HepG2 (cell line): ENCODE results near the gene CAMTA1. TPM values are rescaled to one million over a fixed set of nuclear protein-coding genes. Genes with fewer than 3 reads are reported as not detected.

Source experiments
- ATAC-seq: fragments of 200-7000 bp; cut with Tn5 transposase; 3 replicates; pipeline ENCODE4 v1.9.1; 2020; ENCODE audit warnings: mild to moderate bottlenecking, moderate library complexity
- BruUV-seq: library from RNA; stranded (reverse); fragments of 400-500 nt; replicated peaks from 2 replicates; lab custom pipeline; 2021; lab: Mats Ljungman, UMichigan
- CTCF ChIA-PET: fragments of 300-600 bp; formaldehyde crosslinking; extraction: SDS; loops from one replicate; lab custom pipeline; 2021; ENCODE audit warnings: low total read pairs, inconsistent platforms, low intra/inter-chr PET ratio; lab: Yijun Ruan, JAX
- POLR2A ChIA-PET: fragments of 350-600 bp; sonication (Branson Sonifier 250); formaldehyde crosslinking; loops from one replicate; lab custom pipeline; 2020; ENCODE audit warnings: antibody characterized with exemption, inconsistent platforms; lab: Yijun Ruan, JAX
- DNase-seq: peaks from one replicate; pipeline ENCODE4 v3.0.0-alpha.2; 2015; ENCODE audit warnings: low spot score
- FAIRE-seq: peaks from 3 replicates; lab custom pipeline; 2011; peaks lifted over from hg19 to GRCh38; lab: Jason Lieb, UNC
- H2AFZ ChIP-seq: one replicate; pipeline ENCODE4 v1.6.1; 2011; ENCODE audit warnings: low read length, inconsistent platforms
- H3K27ac ChIP-seq: fragments of 300-600 bp; 3 replicates; pipeline ENCODE4 v1.8.0; 2011; ENCODE audit warnings: mixed run types, mild to moderate bottlenecking, mixed read lengths, low read length, inconsistent platforms; ENCODE audit not compliant: insufficient read depth; ENCODE audit errors: extremely low read length
- H3K27me3 ChIP-seq, 2 experiments: fragments of 200-600 bp in 1 of 2; 2 replicates in 1 of 2; 3 replicates in 1 of 2; pipeline versions ENCODE4 v1.6.0 to v1.8.0; 2011; ENCODE audit warnings: low read length in 2 of 2, mild to moderate bottlenecking in 2 of 2, moderate library complexity in 2 of 2, inconsistent platforms in 1 of 2; ENCODE audit not compliant: insufficient read depth in 2 of 2, control insufficient read depth in 1 of 2
- H3K36me3 ChIP-seq, 2 experiments: fragments of 200-600 bp in 1 of 2; replicated peaks in 1 of 2; 2 replicates in 1 of 2; 3 replicates in 1 of 2; pipeline versions ENCODE4 v1.5.1 to v1.8.0; 2011; ENCODE audit warnings: low read length in 2 of 2, inconsistent platforms in 1 of 2; ENCODE audit not compliant: insufficient read depth in 2 of 2, control insufficient read depth in 1 of 2
- H3K4me1 ChIP-seq: 2 replicates; pipeline ENCODE4 v1.5.1; 2012; ENCODE audit warnings: low read length, inconsistent platforms; ENCODE audit not compliant: insufficient read depth
- H3K4me2 ChIP-seq: 2 replicates; pipeline ENCODE4 v1.6.0; 2011; ENCODE audit warnings: low read depth, low read length, inconsistent platforms
- H3K4me3 ChIP-seq, 3 experiments: fragments of 200-600 bp in 1 of 3; sonication (generic), shearing (Covaris generic) in 1 of 3; replicated peaks in 1 of 3; 2 replicates each; pipeline ENCODE4 v1.5.1; 2011 to 2016; ENCODE audit warnings: low read length in 3 of 3, inconsistent platforms in 2 of 3, low read depth in 2 of 3, mild to moderate bottlenecking in 2 of 3, control low read depth in 1 of 3, mixed read lengths in 1 of 3; ENCODE audit not compliant: insufficient read depth in 1 of 3
- H3K79me2 ChIP-seq: one replicate; pipeline ENCODE4 v1.6.1; 2011; ENCODE audit warnings: low read length, inconsistent platforms; ENCODE audit not compliant: insufficient read depth
- H3K9ac ChIP-seq: 2 replicates; pipeline ENCODE4 v1.6.0; 2011; ENCODE audit warnings: mild to moderate bottlenecking, low read depth, low read length, inconsistent platforms; ENCODE audit not compliant: insufficient read depth
- H3K9me3 ChIP-seq: 2 replicates; pipeline ENCODE4 v1.5.1; 2012; ENCODE audit warnings: mild to moderate bottlenecking, low read length
- H4K20me1 ChIP-seq: 2 replicates; pipeline ENCODE4 v1.6.0; 2011; ENCODE audit warnings: inconsistent platforms, mild to moderate bottlenecking, low read length, moderate library complexity; ENCODE audit not compliant: insufficient read depth
- CBX2 ChIP-seq, 2 experiments: fragments of 200-600 bp in 1 of 2; sonication (generic); formaldehyde crosslinking in 1 of 2; IDR thresholded peaks; 2 replicates each; pipeline versions ENCODE4 v1.7.0 to v1.8.1; 2018 to 2022; ENCODE audit warnings: low read depth in 2 of 2, low read length in 1 of 2, mild to moderate bottlenecking in 1 of 2, missing genetic modification reagents in 1 of 2
- HDAC6 ChIP-seq: fragments of 200-600 bp; sonication (generic); IDR thresholded peaks from 2 replicates; pipeline ENCODE4 v1.7.0; 2017; ENCODE audit warnings: mild to moderate bottlenecking, antibody characterized with exemption, low read length, low read depth
- HIC2 ChIP-seq: sonication (generic); formaldehyde crosslinking; IDR thresholded peaks from 2 replicates; pipeline ENCODE4 v1.9.0; 2022; ENCODE audit warnings: low read depth, missing genetic modification reagents
- MZF1 ChIP-seq: sonication (generic); formaldehyde crosslinking; IDR thresholded peaks from 2 replicates; pipeline ENCODE4 v1.8.1; 2023; ENCODE audit warnings: mild to moderate bottlenecking, missing genetic modification reagents, borderline replicate concordance
- RXRA ChIP-seq: sonication (generic); formaldehyde crosslinking; IDR thresholded peaks from 2 replicates; pipeline ENCODE4 v1.5.1; 2020; ENCODE audit warnings: missing genetic modification reagents
- SYNCRIP ChIP-seq: fragments of 200-400 bp; formaldehyde crosslinking; IDR thresholded peaks from 2 replicates; pipeline ENCODE4 v1.6.1; 2018; ENCODE audit warnings: mild to moderate bottlenecking, low read depth, low read length; ENCODE audit not compliant: insufficient read depth
- ZNF589 ChIP-seq: sonication (generic); formaldehyde crosslinking; conservative IDR thresholded peaks from 2 replicates; pipeline ENCODE4 v1.8.0; 2022; ENCODE audit warnings: mild to moderate bottlenecking, moderate library complexity, missing genetic modification reagents
- ZNF619 ChIP-seq: sonication (generic); formaldehyde crosslinking; IDR thresholded peaks from 2 replicates; pipeline ENCODE4 v1.4.0; 2020; ENCODE audit warnings: mild to moderate bottlenecking, missing genetic modification reagents
- WGBS: methylation state at CpG from one replicate; pipeline ENCODE4 v1.1.6; 2017; ENCODE audit warnings: low lambda C conversion rate; 5-methylcytosine and 5-hydroxymethylcytosine counted together
- in situ Hi-C: cut with HindIII; loops from 2 replicates; pipeline ENCODE4 v1.10.0; 2017; ENCODE audit warnings: low pct_unique_long_range_greater_than_20kb; ENCODE audit not compliant: extremely low pct_ligation_motif_present
- intact Hi-C: fragments of 100-400 bp; cut with micrococcal nuclease; formaldehyde crosslinking; loops from one replicate; pipeline ENCODE4 v1.10.0; 2022; ENCODE audit not compliant: unreplicated experiment
- polyA plus RNA-seq, 8 experiments: library from polyadenylated mRNA; depleted of rRNA in 3 of 8; stranded (reverse) in 7 of 8; unstranded in 1 of 8; fragments of >200 nt; fragmentation: Illumina TruSeq in 4 of 8; extraction: Trizol in 4 of 8; gene quantifications; 2 replicates each; pipeline versions ENCODE4 v1.2.1 to v1.2.3, GENCODE V29; 2011 to 2016; ENCODE audit warnings: low read depth in 4 of 8, missing spikeins in 1 of 8, mixed read lengths in 1 of 8; ENCODE audit not compliant: insufficient read depth in 1 of 8
- total RNA-seq, 5 experiments: library from RNA; depleted of rRNA; stranded (reverse); fragments of >200 nt; fragmentation: Illumina TruSeq; extraction: Trizol; gene quantifications; 2 replicates each; pipeline ENCODE4 v1.2.3, GENCODE V29; 2016; ENCODE audit warnings: low read depth in 1 of 5
- TF ChIP-seq, protein P1 (sequence below): sonication (generic); formaldehyde crosslinking; IDR thresholded peaks from 2 replicates; pipeline ENCODE4 v1.8.1; 2023; ENCODE audit warnings: mild to moderate bottlenecking, missing genetic modification reagents
- TF ChIP-seq, protein P2 (sequence below): IDR thresholded peaks from 2 replicates; pipeline ENCODE4 v1.6.1; 2016; ENCODE audit warnings: mild to moderate bottlenecking
- TF ChIP-seq, protein P3 (sequence below): sonication (generic); formaldehyde crosslinking; IDR thresholded peaks from 2 replicates; pipeline ENCODE4 v1.5.0; 2020; ENCODE audit warnings: missing genetic modification reagents

Gene CAMTA1
- total and polyA plus RNA-seq, 2 of the 13 experiments (the other 11 are each of a cell fraction or from before 2014, with no cell fraction given) = 25.0 to 36.4 TPM

- Histone ChIP-seq H3K4me2 (no peak overlapping the region), H3K9me3 (no peaks in the 10 kb centered on the region), H3K9ac (no peak overlapping the region), H3K4me3 (no peak overlapping the region), H2AFZ (no peak overlapping the region), H4K20me1 (no peaks in the 10 kb centered on the region), H3K79me2 (no peaks in the 10 kb centered on the region), H3K36me3 (no peaks in the 10 kb centered on the region), H3K27me3 (peaks cover 2 to 21% of the 10 kb centered on the region in 2 experiments; a peak in 4 of 5 replicates), H3K27ac (no peak overlapping the region), H3K4me1 (0 out of 2 replicates have a peak, but pooled peaks cover 5% of the 10 kb centered on the region)
- intact Hi-C loops (no loop called here), in situ Hi-C loops (loop anchor here (5.0 to 25.0 kb wide), 3 partner anchors 197 to 587 kb away; no protein-coding TSS in a partner anchor)
- no TSS peak for BruUV-seq
- ATAC-seq (no peak), FAIRE-seq (no peak), DNase-seq (no peak)
- ChIA-PET CTCF (no interaction called here), POLR2A (no interaction called here)
- WGBS = 34% methylated on average over 7 of the region's 14 CpGs
- TF ChIP-seq RXRA (CRISPR knock-in tag) (no peak), ZNF589 (CRISPR knock-in tag) (no peak), ZNF619 (CRISPR knock-in tag) (no peak), HIC2 (CRISPR knock-in tag) (no peak), MZF1 (CRISPR knock-in tag) (no peak), SYNCRIP (no peak), CBX2 (IDR thresholded peaks at IDR 0.05; ENCODE audit: low read depth, low read length) (no peak), CBX2 (CRISPR knock-in tag; IDR thresholded peaks at IDR 0.05; ENCODE audit: low read depth) (no peak), HDAC6 (no peak)
- TF ChIP-seq, protein P1, sequence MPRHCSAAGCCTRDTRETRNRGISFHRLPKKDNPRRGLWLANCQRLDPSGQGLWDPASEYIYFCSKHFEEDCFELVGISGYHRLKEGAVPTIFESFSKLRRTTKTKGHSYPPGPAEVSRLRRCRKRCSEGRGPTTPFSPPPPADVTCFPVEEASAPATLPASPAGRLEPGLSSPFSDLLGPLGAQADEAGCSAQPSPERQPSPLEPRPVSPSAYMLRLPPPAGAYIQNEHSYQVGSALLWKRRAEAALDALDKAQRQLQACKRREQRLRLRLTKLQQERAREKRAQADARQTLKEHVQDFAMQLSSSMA (CRISPR knock-in tag) = no peak
- TF ChIP-seq, protein P2, sequence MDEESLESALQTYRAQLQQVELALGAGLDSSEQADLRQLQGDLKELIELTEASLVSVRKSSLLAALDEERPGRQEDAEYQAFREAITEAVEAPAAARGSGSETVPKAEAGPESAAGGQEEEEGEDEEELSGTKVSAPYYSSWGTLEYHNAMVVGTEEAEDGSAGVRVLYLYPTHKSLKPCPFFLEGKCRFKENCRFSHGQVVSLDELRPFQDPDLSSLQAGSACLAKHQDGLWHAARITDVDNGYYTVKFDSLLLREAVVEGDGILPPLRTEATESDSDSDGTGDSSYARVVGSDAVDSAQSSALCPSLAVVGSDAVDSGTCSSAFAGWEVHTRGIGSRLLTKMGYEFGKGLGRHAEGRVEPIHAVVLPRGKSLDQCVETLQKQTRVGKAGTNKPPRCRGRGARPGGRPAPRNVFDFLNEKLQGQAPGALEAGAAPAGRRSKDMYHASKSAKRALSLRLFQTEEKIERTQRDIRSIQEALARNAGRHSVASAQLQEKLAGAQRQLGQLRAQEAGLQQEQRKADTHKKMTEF (CRISPR knock-in tag) = no peak
- TF ChIP-seq, protein P3, sequence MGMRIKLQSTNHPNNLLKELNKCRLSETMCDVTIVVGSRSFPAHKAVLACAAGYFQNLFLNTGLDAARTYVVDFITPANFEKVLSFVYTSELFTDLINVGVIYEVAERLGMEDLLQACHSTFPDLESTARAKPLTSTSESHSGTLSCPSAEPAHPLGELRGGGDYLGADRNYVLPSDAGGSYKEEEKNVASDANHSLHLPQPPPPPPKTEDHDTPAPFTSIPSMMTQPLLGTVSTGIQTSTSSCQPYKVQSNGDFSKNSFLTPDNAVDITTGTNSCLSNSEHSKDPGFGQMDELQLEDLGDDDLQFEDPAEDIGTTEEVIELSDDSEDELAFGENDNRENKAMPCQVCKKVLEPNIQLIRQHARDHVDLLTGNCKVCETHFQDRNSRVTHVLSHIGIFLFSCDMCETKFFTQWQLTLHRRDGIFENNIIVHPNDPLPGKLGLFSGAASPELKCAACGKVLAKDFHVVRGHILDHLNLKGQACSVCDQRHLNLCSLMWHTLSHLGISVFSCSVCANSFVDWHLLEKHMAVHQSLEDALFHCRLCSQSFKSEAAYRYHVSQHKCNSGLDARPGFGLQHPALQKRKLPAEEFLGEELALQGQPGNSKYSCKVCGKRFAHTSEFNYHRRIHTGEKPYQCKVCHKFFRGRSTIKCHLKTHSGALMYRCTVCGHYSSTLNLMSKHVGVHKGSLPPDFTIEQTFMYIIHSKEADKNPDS (CRISPR knock-in tag) = no peak
These were observed 863.6 kb downstream of the CAMTA1 start for GRCh38 chr1:7648761-7649384.
